Inflammatory macrophage treated with lipopolysaccharide for 4 hours (primary cell): ENCODE measurements around the gene POC1B.

ENCODE experiments used
- DNase-seq: peaks from one replicate; pipeline ENCODE4 v3.0.0-alpha.2; 2020

The POC1B gene

GRCh38 chr12:89459279-89459678, 66.6 kb downstream of the POC1B start:
- DNase-seq = peak; percentile 32

- no peak for DNase-seq
Measured at GRCh38 chr12:89456565-89456964, 69.3 kb downstream of the POC1B start.

GRCh38 chr12:89454080-89454848, 71.6 kb downstream of the POC1B start:
- no peak for DNase-seq

- DNase-seq = peak; percentile 77
Measured at GRCh38 chr12:89453121-89453978, 72.5 kb downstream of the POC1B start.

GRCh38 chr12:89451841-89452251, 74.0 kb downstream of the POC1B start:
- peak; percentile 73 for DNase-seq

- DNase-seq = no peak
Measured at GRCh38 chr12:89450907-89451306, 74.9 kb downstream of the POC1B start.

GRCh38 chr12:89448951-89449371, 76.9 kb downstream of the POC1B start:
- DNase-seq = no peak

GRCh38 chr12:89448526-89448925, 77.3 kb downstream of the POC1B start:
- DNase-seq = no peak

- DNase-seq = peak; percentile 60
Measured at GRCh38 chr12:89439941-89440340, 85.9 kb downstream of the POC1B start.

- peak; percentile 56 for DNase-seq
Measured at GRCh38 chr12:89437231-89437630, 88.6 kb downstream of the POC1B start.

GRCh38 chr12:89436062-89436461, 89.8 kb downstream of the POC1B start:
- peak; percentile 53 for DNase-seq

GRCh38 chr12:89433634-89434033, 92.2 kb downstream of the POC1B start:
- peak; percentile 90 for DNase-seq

- no peak for DNase-seq
Measured at GRCh38 chr12:89432396-89432795, 93.5 kb downstream of the POC1B start.

- DNase-seq = no peak
Measured at GRCh38 chr12:89429528-89429927, 96.3 kb downstream of the POC1B start.

GRCh38 chr12:89427508-89428156, 98.2 kb downstream of the POC1B start:
- peak; percentile 89 for DNase-seq

- no peak for DNase-seq
Measured at GRCh38 chr12:89424846-89425245, 101.0 kb downstream of the POC1B start.

- peak; percentile 75 for DNase-seq
Measured at GRCh38 chr12:89424389-89424788, 101.5 kb downstream of the POC1B start.

- DNase-seq = no peak
Measured at GRCh38 chr12:89421092-89421835, 104.6 kb downstream of the POC1B start.

GRCh38 chr12:89418228-89418910, 107.5 kb downstream of the POC1B start:
- peak; percentile 86 for DNase-seq

GRCh38 chr12:89417246-89417977, 108.4 kb downstream of the POC1B start:
- peak; percentile 64 for DNase-seq

- no peak for DNase-seq
Measured at GRCh38 chr12:89416049-89416792, 109.6 kb downstream of the POC1B start.
